Measurements from ENCODE around the gene ADIPOR1. TPM values are rescaled to one million over a fixed set of nuclear protein-coding genes. Genes with fewer than 3 reads are reported as not detected.
A peak's percentile ranks its signal among the peaks of the same experiment; 100 is the strongest.

ADIPOR1 gene
- total RNA-seq, 1 experiment from 2014 or later, result 79.1 TPM

- H3K9me3 ChIP-seq (ENCODE audit: low read depth, low read length, poor library complexity, severe bottlenecking), result no peaks in the 10 kb centered on the region
- TF ChIP-seq EZH2 (IDR thresholded peaks at IDR 0.05; ENCODE audit: borderline replicate concordance, low read depth, low read length, poor library complexity, severe bottlenecking), result no peak
- TF ChIP-seq, protein P1, sequence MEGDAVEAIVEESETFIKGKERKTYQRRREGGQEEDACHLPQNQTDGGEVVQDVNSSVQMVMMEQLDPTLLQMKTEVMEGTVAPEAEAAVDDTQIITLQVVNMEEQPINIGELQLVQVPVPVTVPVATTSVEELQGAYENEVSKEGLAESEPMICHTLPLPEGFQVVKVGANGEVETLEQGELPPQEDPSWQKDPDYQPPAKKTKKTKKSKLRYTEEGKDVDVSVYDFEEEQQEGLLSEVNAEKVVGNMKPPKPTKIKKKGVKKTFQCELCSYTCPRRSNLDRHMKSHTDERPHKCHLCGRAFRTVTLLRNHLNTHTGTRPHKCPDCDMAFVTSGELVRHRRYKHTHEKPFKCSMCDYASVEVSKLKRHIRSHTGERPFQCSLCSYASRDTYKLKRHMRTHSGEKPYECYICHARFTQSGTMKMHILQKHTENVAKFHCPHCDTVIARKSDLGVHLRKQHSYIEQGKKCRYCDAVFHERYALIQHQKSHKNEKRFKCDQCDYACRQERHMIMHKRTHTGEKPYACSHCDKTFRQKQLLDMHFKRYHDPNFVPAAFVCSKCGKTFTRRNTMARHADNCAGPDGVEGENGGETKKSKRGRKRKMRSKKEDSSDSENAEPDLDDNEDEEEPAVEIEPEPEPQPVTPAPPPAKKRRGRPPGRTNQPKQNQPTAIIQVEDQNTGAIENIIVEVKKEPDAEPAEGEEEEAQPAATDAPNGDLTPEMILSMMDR (conservative IDR thresholded peaks at IDR 0.05; ENCODE audit: low read depth, low read length), result no peak
- CTCF ChIA-PET, result no interaction called here
- H3K27ac ChIP-seq (ENCODE audit: low read depth, low read length, poor library complexity, severe bottlenecking), result no peak overlapping the region
- no peaks in the 10 kb centered on the region for H3K27me3 ChIP-seq (replicated peaks; ENCODE audit: insufficient read depth, low read depth, low read length, poor library complexity)
- H3K4me1 ChIP-seq (ENCODE audit: insufficient read depth, low read length, poor library complexity, severe bottlenecking), result peaks cover 6% of the 10 kb centered on the region
- DNase-seq (ENCODE audit: low spot score), result no peak
- peaks cover 28% of the 10 kb centered on the region for H3K36me3 ChIP-seq (ENCODE audit: insufficient read depth, low read length, poor library complexity, severe bottlenecking)
- POLR2A ChIA-PET (ENCODE audit: low non-redundant PET), result no interaction called here
- intact Hi-C loops (cut with micrococcal nuclease; ENCODE audit: unreplicated experiment), result no loop called here
- H3K4me3 ChIP-seq (ENCODE audit: low read depth, low read length, poor library complexity, severe bottlenecking), result no peak overlapping the region
- no TSS peak for BruUV-seq (replicated peaks)
Observed at GRCh38 chr1:202952818-202953217, 5.3 kb downstream of the ADIPOR1 start.

- intact Hi-C loops (cut with micrococcal nuclease; ENCODE audit: unreplicated experiment), result no loop called here
- Histone ChIP-seq H3K9me3 (ENCODE audit: low read depth, low read length, poor library complexity, severe bottlenecking) (no peaks in the 10 kb centered on the region), H3K4me3 (ENCODE audit: low read depth, low read length, poor library complexity, severe bottlenecking) (no peak overlapping the region), H3K4me1 (ENCODE audit: insufficient read depth, low read length, poor library complexity, severe bottlenecking) (peaks cover 4% of the 10 kb centered on the region), H3K27ac (ENCODE audit: low read depth, low read length, poor library complexity, severe bottlenecking) (no peak overlapping the region), H3K27me3 (replicated peaks; ENCODE audit: insufficient read depth, low read depth, low read length, poor library complexity) (no peaks in the 10 kb centered on the region), H3K36me3 (ENCODE audit: insufficient read depth, low read length, poor library complexity, severe bottlenecking) (peaks cover 33% of the 10 kb centered on the region)
- BruUV-seq (replicated peaks), result no TSS peak
- no peak for DNase-seq (ENCODE audit: low spot score)
- ChIA-PET CTCF (no interaction called here), POLR2A (ENCODE audit: low non-redundant PET) (no interaction called here)
- TF ChIP-seq, protein P1 (conservative IDR thresholded peaks at IDR 0.05; ENCODE audit: low read depth, low read length), result no peak
Observed at GRCh38 chr1:202952099-202952498, 6.0 kb downstream of the ADIPOR1 start.

DNA sequence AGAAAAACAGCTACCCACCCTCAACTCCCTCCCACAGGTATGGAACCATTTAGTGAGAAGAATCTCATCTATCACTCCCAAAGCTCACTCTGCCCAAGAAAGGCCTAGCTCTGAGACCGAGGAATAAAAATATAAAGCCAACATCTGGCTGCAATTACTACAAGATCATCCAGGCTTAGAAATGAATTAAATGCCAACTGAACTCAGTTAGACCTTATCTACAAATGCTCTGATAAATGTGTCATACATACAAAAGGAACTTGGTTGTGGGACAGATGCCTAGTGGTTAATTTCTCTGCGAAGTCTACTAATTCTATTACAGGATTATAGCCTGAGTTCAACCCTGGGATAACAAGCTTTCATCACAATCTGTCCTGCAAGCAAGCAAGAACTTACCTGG is 6.7 kb downstream of the ADIPOR1 start:
- H3K9me3 ChIP-seq (ENCODE audit: low read depth, low read length, poor library complexity, severe bottlenecking), result no peaks in the 10 kb centered on the region
- peak; percentile 39 for DNase-seq (ENCODE audit: low spot score)
- ChIA-PET POLR2A (ENCODE audit: low non-redundant PET) (no interaction called here), CTCF (no interaction called here)
- no TSS peak for BruUV-seq (replicated peaks)
- H3K27me3 ChIP-seq (replicated peaks; ENCODE audit: insufficient read depth, low read depth, low read length, poor library complexity), result no peaks in the 10 kb centered on the region
- peaks cover 35% of the 10 kb centered on the region for H3K36me3 ChIP-seq (ENCODE audit: insufficient read depth, low read length, poor library complexity, severe bottlenecking)
- intact Hi-C loops (cut with micrococcal nuclease; ENCODE audit: unreplicated experiment), result no loop called here
- no peak overlapping the region for H3K4me3 ChIP-seq (ENCODE audit: low read depth, low read length, poor library complexity, severe bottlenecking)
- H3K27ac ChIP-seq (ENCODE audit: low read depth, low read length, poor library complexity, severe bottlenecking), result no peak overlapping the region
- H3K4me1 ChIP-seq (ENCODE audit: insufficient read depth, low read length, poor library complexity, severe bottlenecking), result no peaks in the 10 kb centered on the region
- no peak for TF ChIP-seq EZH2 (IDR thresholded peaks at IDR 0.05; ENCODE audit: borderline replicate concordance, low read depth, low read length, poor library complexity, severe bottlenecking)
- TF ChIP-seq, protein P1 (conservative IDR thresholded peaks at IDR 0.05; ENCODE audit: low read depth, low read length), result no peak
